B cell (primary cell): ENCODE measurements around the gene ZNF532. TPM values are rescaled to one million over a fixed set of nuclear protein-coding genes. Genes with fewer than 3 reads are reported as not detected.

Source experiments
- ATAC-seq: fragments of 200-7000 bp; cut with Tn5 transposase; one replicate; pipeline ENCODE4 v1.10.0; 2021; ENCODE audit warnings: low read depth, mild to moderate bottlenecking, moderate number of reproducible peaks, moderate library complexity
- CTCF ChIA-PET: fragments of 350-600 bp; sonication (Branson Sonifier 250); formaldehyde crosslinking; loops from one replicate; lab custom pipeline; 2021; ENCODE audit warnings: antibody characterized with exemption, inconsistent platforms; lab: Charles Lee
- POLR2A ChIA-PET: fragments of 350-600 bp; sonication (Branson Sonifier 250); formaldehyde crosslinking; loops from one replicate; lab custom pipeline; 2021; ENCODE audit warnings: antibody characterized with exemption; lab: Charles Lee
- DNase-seq: peaks from one replicate; pipeline ENCODE4 v3.0.0; 2013
- H2AFZ ChIP-seq: 2 replicates; pipeline ENCODE4 v1.6.1; 2012; ENCODE audit warnings: mild to moderate bottlenecking, low read depth, low read length; ENCODE audit not compliant: insufficient read depth, poor library complexity, severe bottlenecking
- H3K27ac ChIP-seq, 2 donors: 1 replicate in 1 of 2; 2 replicates in 1 of 2; pipeline ENCODE4 v1.5.1; 2012 to 2013; ENCODE audit warnings: low read length in 2 of 2, mild to moderate bottlenecking in 2 of 2, moderate library complexity in 1 of 2
- H3K27me3 ChIP-seq, 4 experiments: fragments of 200-600 bp in 1 of 4; sonication (generic) in 1 of 4; replicated peaks in 1 of 4; 1 replicate in 2 of 4; 2 replicates in 2 of 4; pipeline versions ENCODE4 v1.6.1 to v1.7.0; 2013 to 2016; ENCODE audit warnings: low read length in 3 of 4, mild to moderate bottlenecking in 2 of 4, mixed read lengths in 1 of 4, moderate library complexity in 1 of 4; ENCODE audit not compliant: insufficient read depth in 4 of 4, control insufficient read depth in 3 of 4; ENCODE audit errors: control extremely low read depth in 1 of 4
- H3K36me3 ChIP-seq, 2 experiments: replicated peaks in 1 of 2; 1 replicate in 1 of 2; 2 replicates in 1 of 2; pipeline versions ENCODE4 v1.6.1 to v1.7.1; 2013; ENCODE audit warnings: low read length in 1 of 2; ENCODE audit not compliant: insufficient read depth in 2 of 2, control insufficient read depth in 1 of 2; ENCODE audit errors: control extremely low read depth in 1 of 2, extremely low read depth in 1 of 2
- H3K4me1 ChIP-seq, 2 donors: fragments of 200-600 bp in 1 of 2; sonication (generic) in 1 of 2; 1 replicate in 1 of 2; 2 replicates in 1 of 2; pipeline versions ENCODE4 v1.5.1 to v1.6.1; 2013 to 2017; ENCODE audit warnings: low read length in 2 of 2; ENCODE audit not compliant: control insufficient read depth in 2 of 2, insufficient read depth in 2 of 2
- H3K4me2 ChIP-seq: replicated peaks from 2 replicates; pipeline ENCODE3; 2012; ENCODE audit warnings: mild to moderate bottlenecking, low read depth, low read length; ENCODE audit not compliant: poor library complexity, severe bottlenecking
- H3K4me3 ChIP-seq, 5 experiments: fragments of 200-600 bp in 1 of 5; sonication (generic) in 1 of 5; 1 replicate in 3 of 5; 2 replicates in 2 of 5; pipeline versions ENCODE4 v1.5.1 to v1.7.0; 2011 to 2016; ENCODE audit warnings: low read length in 4 of 5, mild to moderate bottlenecking in 4 of 5, low read depth in 2 of 5, control low read depth in 1 of 5, moderate library complexity in 1 of 5; ENCODE audit not compliant: insufficient read depth in 1 of 5; ENCODE audit errors: control extremely low read depth in 1 of 5, extremely low read depth in 1 of 5
- H3K79me2 ChIP-seq: fragments of 200-600 bp; sonication (generic); one replicate; pipeline ENCODE4 v1.6.0; 2016; ENCODE audit warnings: low read length; ENCODE audit not compliant: control insufficient read depth, insufficient read depth
- H3K9ac ChIP-seq: fragments of 200-600 bp; sonication (generic); 2 replicates; pipeline ENCODE4 v1.6.1; 2017; ENCODE audit warnings: mild to moderate bottlenecking, low read length, moderate library complexity
- H3K9me3 ChIP-seq, 3 donors: one replicate each; pipeline versions ENCODE4 v1.6.1 to v1.7.1; 2013; ENCODE audit warnings: low read length in 2 of 3; ENCODE audit not compliant: control insufficient read depth in 2 of 3, insufficient read depth in 1 of 3; ENCODE audit errors: control extremely low read depth in 1 of 3
- H4K20me1 ChIP-seq: 2 replicates; pipeline ENCODE4 v1.6.0; 2012; ENCODE audit warnings: mild to moderate bottlenecking, low read length; ENCODE audit not compliant: insufficient read depth, control insufficient read depth, poor library complexity, severe bottlenecking
- H3K27ac Mint-ChIP-seq: one replicate; pipeline ENCODE4 v1.8.0; 2021; ENCODE audit warnings: mixed read lengths
- H3K27me3 Mint-ChIP-seq: one replicate; pipeline ENCODE4 v1.8.0; 2021; ENCODE audit warnings: mixed read lengths
- H3K4me1 Mint-ChIP-seq: one replicate; pipeline ENCODE4 v1.8.0; 2021; ENCODE audit warnings: mixed read lengths
- H3K4me3 Mint-ChIP-seq: one replicate; pipeline ENCODE4 v1.8.0; 2021; ENCODE audit warnings: mixed read lengths
- H3K9me3 Mint-ChIP-seq: one replicate; pipeline ENCODE4 v1.8.0; 2022; ENCODE audit warnings: mixed read lengths; ENCODE audit not compliant: insufficient read depth
- EZH2 ChIP-seq: IDR thresholded peaks from 2 replicates; pipeline ENCODE4 v1.6.1; 2012; ENCODE audit warnings: borderline replicate concordance, low read depth, mild to moderate bottlenecking, moderate library complexity, low read length; ENCODE audit not compliant: insufficient read depth, poor library complexity, severe bottlenecking
- WGBS: methylation state at CpG from one replicate; pipeline ENCODE4 v1.1.5; 2013; ENCODE audit warnings: missing lambda C conversion rate; ENCODE audit not compliant: insufficient coverage; 5-methylcytosine and 5-hydroxymethylcytosine counted together
- intact Hi-C: fragments of 100-400 bp; cut with micrococcal nuclease; formaldehyde crosslinking; loops from one replicate; pipeline ENCODE4 v1.10.0; 2022
- polyA plus RNA-seq: library from polyadenylated mRNA; depleted of rRNA; stranded (reverse); fragments of >200 nt; gene quantifications from 2 replicates; pipeline ENCODE4 v1.2.3, GENCODE V29; 2012
- total RNA-seq, 2 donors: library from RNA; stranded (reverse); fragments of 120-200 nt in 1 of 2; gene quantifications; 1 replicate in 1 of 2; 2 replicates in 1 of 2; pipeline versions ENCODE4 v1.2.3 to v1.2.4, GENCODE V29; 2013 to 2022
- TF ChIP-seq, protein P1 (sequence below): fragments of 200-600 bp; IDR thresholded peaks from one replicate; pipeline ENCODE4 v1.8.0; 2022; ENCODE audit warnings: antibody characterized with exemption, mild to moderate bottlenecking

The ZNF532 gene
- total and polyA plus RNA-seq, 2 donors (not counting 1 experiment from before 2014, with no cell fraction given), result 58.2 to 104 TPM

- POLR2A ChIA-PET, result no interaction called here
- Histone ChIP-seq H3K79me2 (peaks cover 8% of the 10 kb centered on the region), H4K20me1 (no peaks in the 10 kb centered on the region), H3K27me3 (no peaks in the 10 kb centered on the region), H3K27ac (no peak overlapping the region), H2AFZ (no peak overlapping the region), H3K4me2 (no peak overlapping the region), H3K9me3 (no peaks in the 10 kb centered on the region), H3K9ac (no peak overlapping the region), H3K36me3 (peaks cover 0 to 26% of the 10 kb centered on the region in 2 experiments), H3K4me1 (peaks cover 6 to 7% of the 10 kb centered on the region in 2 donors), H3K4me3 (no peak overlapping the region)
- peaks cover 16% of the 10 kb centered on the region for H3K4me1 Mint-ChIP-seq
- 95% methylated on average over 3 of the region's 3 CpGs for WGBS
- TF ChIP-seq, protein P1, sequence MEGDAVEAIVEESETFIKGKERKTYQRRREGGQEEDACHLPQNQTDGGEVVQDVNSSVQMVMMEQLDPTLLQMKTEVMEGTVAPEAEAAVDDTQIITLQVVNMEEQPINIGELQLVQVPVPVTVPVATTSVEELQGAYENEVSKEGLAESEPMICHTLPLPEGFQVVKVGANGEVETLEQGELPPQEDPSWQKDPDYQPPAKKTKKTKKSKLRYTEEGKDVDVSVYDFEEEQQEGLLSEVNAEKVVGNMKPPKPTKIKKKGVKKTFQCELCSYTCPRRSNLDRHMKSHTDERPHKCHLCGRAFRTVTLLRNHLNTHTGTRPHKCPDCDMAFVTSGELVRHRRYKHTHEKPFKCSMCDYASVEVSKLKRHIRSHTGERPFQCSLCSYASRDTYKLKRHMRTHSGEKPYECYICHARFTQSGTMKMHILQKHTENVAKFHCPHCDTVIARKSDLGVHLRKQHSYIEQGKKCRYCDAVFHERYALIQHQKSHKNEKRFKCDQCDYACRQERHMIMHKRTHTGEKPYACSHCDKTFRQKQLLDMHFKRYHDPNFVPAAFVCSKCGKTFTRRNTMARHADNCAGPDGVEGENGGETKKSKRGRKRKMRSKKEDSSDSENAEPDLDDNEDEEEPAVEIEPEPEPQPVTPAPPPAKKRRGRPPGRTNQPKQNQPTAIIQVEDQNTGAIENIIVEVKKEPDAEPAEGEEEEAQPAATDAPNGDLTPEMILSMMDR, result no peak
- TF ChIP-seq EZH2, result no peak
- intact Hi-C loops, result no loop called here
- DNase-seq, result no peak
- no peaks in the 10 kb centered on the region for H3K9me3 Mint-ChIP-seq
- no peak for ATAC-seq
- H3K27ac Mint-ChIP-seq, result no peak overlapping the region
- CTCF ChIA-PET, result interaction anchor here (2.0 kb wide), 1 partner anchor 103 kb away, joined by 4 read pairs; no protein-coding TSS in a partner anchor
- no peaks in the 10 kb centered on the region for H3K27me3 Mint-ChIP-seq
- no peak overlapping the region for H3K4me3 Mint-ChIP-seq
Measured at GRCh38 chr18:58953627-58954026, 89.0 kb downstream of the ZNF532 start.

GRCh38 chr18:58955001-58955400 is 90.3 kb downstream of the ZNF532 start:
- no peaks in the 10 kb centered on the region for H3K27me3 Mint-ChIP-seq
- no peak overlapping the region for H3K4me3 ChIP-seq
- H3K27ac ChIP-seq, result no peak overlapping the region
- ATAC-seq (no peak), DNase-seq (no peak)
- TF ChIP-seq EZH2, result no peak
- TF ChIP-seq, protein P1, result no peak
- H4K20me1 ChIP-seq, result no peaks in the 10 kb centered on the region
- 80% methylated on average over 1 of the region's 6 CpGs for WGBS
- no peaks in the 10 kb centered on the region for H3K27me3 ChIP-seq
- no peaks in the 10 kb centered on the region for H3K9me3 ChIP-seq
- no peak overlapping the region for H3K9ac ChIP-seq
- H3K36me3 ChIP-seq, result peaks cover 0 to 26% of the 10 kb centered on the region in 2 experiments
- H3K4me1 Mint-ChIP-seq, result peaks cover 16% of the 10 kb centered on the region
- no peak overlapping the region for H2AFZ ChIP-seq
- ChIA-PET CTCF (interaction anchor here (0.6 kb wide), 1 partner anchor 9 kb away, joined by 5 read pairs; no protein-coding TSS in a partner anchor), POLR2A (interaction anchor here (1.1 kb wide), 1 partner anchor 8 kb away, joined by 3 read pairs; no protein-coding TSS in a partner anchor)
- no peak overlapping the region for H3K4me3 Mint-ChIP-seq
- intact Hi-C loops, result no loop called here
- peaks cover 6 to 7% of the 10 kb centered on the region in 2 donors for H3K4me1 ChIP-seq
- H3K9me3 Mint-ChIP-seq, result no peaks in the 10 kb centered on the region
- peaks cover 8% of the 10 kb centered on the region for H3K79me2 ChIP-seq
- H3K4me2 ChIP-seq, result no peak overlapping the region
- no peak overlapping the region for H3K27ac Mint-ChIP-seq
